ENCODE measurements around the gene PGLYRP1. TPM values are rescaled to one million over a fixed set of nuclear protein-coding genes. Genes with fewer than 3 reads are reported as not detected.

The PGLYRP1 gene
- total RNA-seq, 1 experiment from 2014 or later: not detected

DNA sequence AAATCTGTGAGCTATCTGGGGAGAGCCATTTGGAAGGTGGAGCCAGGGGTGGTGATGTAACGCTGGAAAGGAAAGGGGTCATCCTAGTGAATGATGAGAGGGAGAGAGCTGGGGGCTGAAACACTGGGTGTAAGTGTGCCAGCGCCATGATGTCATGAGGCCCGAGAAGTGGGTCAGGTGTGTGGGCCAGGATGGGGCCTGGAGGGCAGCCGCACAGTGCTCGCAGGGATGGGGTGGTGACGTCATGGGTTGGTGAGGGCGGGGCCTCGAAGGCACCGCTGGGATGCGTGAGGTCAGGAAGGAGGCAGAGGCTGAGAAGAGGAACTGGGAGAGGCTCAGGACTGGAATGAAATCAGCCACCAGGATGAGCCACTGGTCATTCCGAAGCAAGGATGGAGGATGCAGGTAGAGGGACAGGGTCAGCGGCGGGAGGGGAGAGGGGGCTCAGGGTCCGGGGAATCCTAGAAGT, 23.2 kb downstream of the PGLYRP1 start:
- H3K9me3 ChIP-seq (ENCODE audit: insufficient read depth, low read depth): no peaks in the 10 kb centered on the region
- intact Hi-C loops (cut with micrococcal nuclease; ENCODE audit: unreplicated experiment): no loop called here
- H3K27ac ChIP-seq: no peak overlapping the region
- no peaks in the 10 kb centered on the region for H3K36me3 ChIP-seq (ENCODE audit: low read depth)
- TF ChIP-seq, protein P1, sequence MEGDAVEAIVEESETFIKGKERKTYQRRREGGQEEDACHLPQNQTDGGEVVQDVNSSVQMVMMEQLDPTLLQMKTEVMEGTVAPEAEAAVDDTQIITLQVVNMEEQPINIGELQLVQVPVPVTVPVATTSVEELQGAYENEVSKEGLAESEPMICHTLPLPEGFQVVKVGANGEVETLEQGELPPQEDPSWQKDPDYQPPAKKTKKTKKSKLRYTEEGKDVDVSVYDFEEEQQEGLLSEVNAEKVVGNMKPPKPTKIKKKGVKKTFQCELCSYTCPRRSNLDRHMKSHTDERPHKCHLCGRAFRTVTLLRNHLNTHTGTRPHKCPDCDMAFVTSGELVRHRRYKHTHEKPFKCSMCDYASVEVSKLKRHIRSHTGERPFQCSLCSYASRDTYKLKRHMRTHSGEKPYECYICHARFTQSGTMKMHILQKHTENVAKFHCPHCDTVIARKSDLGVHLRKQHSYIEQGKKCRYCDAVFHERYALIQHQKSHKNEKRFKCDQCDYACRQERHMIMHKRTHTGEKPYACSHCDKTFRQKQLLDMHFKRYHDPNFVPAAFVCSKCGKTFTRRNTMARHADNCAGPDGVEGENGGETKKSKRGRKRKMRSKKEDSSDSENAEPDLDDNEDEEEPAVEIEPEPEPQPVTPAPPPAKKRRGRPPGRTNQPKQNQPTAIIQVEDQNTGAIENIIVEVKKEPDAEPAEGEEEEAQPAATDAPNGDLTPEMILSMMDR (conservative IDR thresholded peaks at IDR 0.05): no peak
- TF ChIP-seq EZH2 (IDR thresholded peaks at IDR 0.05; ENCODE audit: low read depth): no peak
- no peak overlapping the region for H3K4me3 ChIP-seq
- H3K4me1 ChIP-seq (replicated peaks; ENCODE audit: insufficient read depth): peaks cover 5% of the 10 kb centered on the region
- H3K27me3 ChIP-seq (ENCODE audit: insufficient read depth, low read depth): no peaks in the 10 kb centered on the region
- BruUV-seq (replicated peaks): no TSS peak
- no peak for DNase-seq
- H2AFZ ChIP-seq: no peak overlapping the region
- no peaks in the 10 kb centered on the region for H3K9me2 ChIP-seq (ENCODE audit: insufficient read depth)
- peaks cover 19% of the 10 kb centered on the region; the same call in 1 of the 2 replicates for H3K79me2 ChIP-seq (ENCODE audit: low read depth)
- CTCF ChIA-PET: interaction anchor here (0.9 kb wide), 1 partner anchor 10 kb away, joined by 3 read pairs; no protein-coding TSS in a partner anchor
- POLR2A ChIA-PET (ENCODE audit: unreplicated experiment): no interaction called here
- peaks cover 11% of the 10 kb centered on the region; the same call in 1 of the 2 replicates for H3F3A ChIP-seq (ENCODE audit: insufficient read depth, low read depth)
- H3K4me2 ChIP-seq: no peak overlapping the region
- H4K20me1 ChIP-seq (ENCODE audit: insufficient read depth): no peaks in the 10 kb centered on the region

DNA sequence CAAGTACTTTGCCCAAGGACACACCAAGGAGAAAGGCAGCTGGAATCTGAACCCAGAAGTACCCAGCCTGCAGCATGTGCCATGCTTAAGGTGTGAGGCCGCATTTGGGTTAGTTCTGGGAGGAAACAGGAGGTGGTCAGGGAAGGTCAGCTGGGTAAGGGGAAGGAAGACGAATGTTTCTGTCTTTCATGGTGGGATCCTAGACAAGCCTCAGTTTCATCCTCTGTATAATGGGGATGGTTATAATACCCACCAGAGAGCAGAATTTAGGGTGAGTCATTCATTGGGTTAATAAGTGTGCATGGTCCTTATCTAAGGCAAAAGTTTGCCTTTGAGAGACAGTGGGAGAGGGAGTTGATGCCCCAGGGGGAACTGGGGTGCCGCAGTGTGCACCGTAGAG, 24.0 kb downstream of the PGLYRP1 start:
- H3K4me3 ChIP-seq: no peak overlapping the region
- intact Hi-C loops (cut with micrococcal nuclease; ENCODE audit: unreplicated experiment): no loop called here
- no TSS peak for BruUV-seq (replicated peaks)
- peaks cover 19% of the 10 kb centered on the region; the same call in 1 of the 2 replicates for H3K79me2 ChIP-seq (ENCODE audit: low read depth)
- peaks cover 18% of the 10 kb centered on the region; the same call in 1 of the 2 replicates for H3F3A ChIP-seq (ENCODE audit: insufficient read depth, low read depth)
- CTCF ChIA-PET: interaction anchor here (0.9 kb wide), 1 partner anchor 11 kb away, joined by 3 read pairs; no protein-coding TSS in a partner anchor
- no peaks in the 10 kb centered on the region for H3K9me2 ChIP-seq (ENCODE audit: insufficient read depth)
- no peak for DNase-seq
- no peaks in the 10 kb centered on the region for H3K36me3 ChIP-seq (ENCODE audit: low read depth)
- no peak overlapping the region for H3K4me2 ChIP-seq
- H4K20me1 ChIP-seq (ENCODE audit: insufficient read depth): no peaks in the 10 kb centered on the region
- POLR2A ChIA-PET (ENCODE audit: unreplicated experiment): no interaction called here
- H3K9me3 ChIP-seq (ENCODE audit: insufficient read depth, low read depth): no peaks in the 10 kb centered on the region
- TF ChIP-seq EZH2 (IDR thresholded peaks at IDR 0.05; ENCODE audit: low read depth): no peak
- TF ChIP-seq, protein P1 (conservative IDR thresholded peaks at IDR 0.05): no peak
- no peak overlapping the region for H2AFZ ChIP-seq
- peaks cover 11% of the 10 kb centered on the region for H3K4me1 ChIP-seq (replicated peaks; ENCODE audit: insufficient read depth)
- no peaks in the 10 kb centered on the region for H3K27me3 ChIP-seq (ENCODE audit: insufficient read depth, low read depth)
- H3K27ac ChIP-seq: no peak overlapping the region

DNA sequence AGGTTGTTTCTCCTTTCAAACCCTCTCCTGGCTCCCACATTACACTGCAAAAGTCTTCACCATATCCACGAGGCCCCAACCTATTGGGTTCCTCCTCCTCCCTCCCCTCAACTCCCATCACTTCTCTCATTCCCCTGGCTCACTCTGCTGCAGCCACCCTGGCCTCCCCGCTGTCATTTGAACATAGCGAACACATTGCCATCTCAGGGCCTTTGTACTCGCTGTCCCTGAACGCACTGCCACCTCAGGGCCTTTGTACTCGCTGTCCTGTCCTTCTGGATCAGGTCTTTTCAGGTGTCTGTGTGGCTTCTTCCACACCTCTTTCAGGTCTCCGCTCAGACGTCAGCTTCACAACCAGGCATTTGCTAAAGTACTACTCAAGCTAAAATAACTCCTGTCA, 25.9 kb downstream of the PGLYRP1 start:
- DNase-seq: no peak

More for the DNA sequence above, 25.9 kb downstream of the PGLYRP1 start:
- no peaks in the 10 kb centered on the region for H3K9me3 ChIP-seq (ENCODE audit: insufficient read depth, low read depth)
- POLR2A ChIA-PET (ENCODE audit: unreplicated experiment): no interaction called here
- H3K27me3 ChIP-seq (ENCODE audit: insufficient read depth, low read depth): no peaks in the 10 kb centered on the region
- no peaks in the 10 kb centered on the region for H4K20me1 ChIP-seq (ENCODE audit: insufficient read depth)
- no peaks in the 10 kb centered on the region for H3K9me2 ChIP-seq (ENCODE audit: insufficient read depth)
- H3K79me2 ChIP-seq (ENCODE audit: low read depth): peaks cover 19% of the 10 kb centered on the region; the same call in 1 of the 2 replicates
- CTCF ChIA-PET: interaction anchor here (0.6 kb wide), 1 partner anchor 80 kb away, joined by 5 read pairs; no protein-coding TSS in a partner anchor
- TF ChIP-seq, protein P1 (conservative IDR thresholded peaks at IDR 0.05): no peak
- no peak for TF ChIP-seq EZH2 (IDR thresholded peaks at IDR 0.05; ENCODE audit: low read depth)
- H2AFZ ChIP-seq: no peak overlapping the region
- H3K4me1 ChIP-seq (replicated peaks; ENCODE audit: insufficient read depth): peaks cover 11% of the 10 kb centered on the region
- intact Hi-C loops (cut with micrococcal nuclease; ENCODE audit: unreplicated experiment): no loop called here
- H3K36me3 ChIP-seq (ENCODE audit: low read depth): no peaks in the 10 kb centered on the region
- no peak overlapping the region for H3K4me2 ChIP-seq
- no peak overlapping the region for H3K27ac ChIP-seq
- peaks cover 13% of the 10 kb centered on the region; the same call in 1 of the 2 replicates for H3F3A ChIP-seq (ENCODE audit: insufficient read depth, low read depth)
- H3K4me3 ChIP-seq: no peak overlapping the region
- no TSS peak for BruUV-seq (replicated peaks)
